H9 (cell line): Measurements from ENCODE around the gene TRIM44. TPM values are rescaled to one million over a fixed set of nuclear protein-coding genes. Genes with fewer than 3 reads are reported as not detected.

Experiments
- DNase-seq: peaks from one replicate; pipeline ENCODE4 v3.0.0-alpha.2; 2017
- H2AFZ ChIP-seq: one replicate; pipeline ENCODE4 v1.6.1; 2013; ENCODE audit warnings: mild to moderate bottlenecking, low read length, control low read depth, moderate library complexity
- H2AK5ac ChIP-seq: 2 replicates; pipeline ENCODE4 v1.6.1; 2013; ENCODE audit warnings: low read length, control low read depth, mixed read lengths; ENCODE audit not compliant: insufficient read length
- H2BK120ac ChIP-seq: one replicate; pipeline ENCODE4 v1.6.1; 2013; ENCODE audit warnings: low read depth, mild to moderate bottlenecking, low read length, control low read depth, inconsistent platforms; ENCODE audit not compliant: poor library complexity, severe bottlenecking
- H2BK12ac ChIP-seq: 2 replicates; pipeline ENCODE4 v1.6.1; 2013; ENCODE audit warnings: low read length, control low read depth, mixed read lengths, low read depth; ENCODE audit not compliant: insufficient read length
- H2BK15ac ChIP-seq: 2 replicates; pipeline ENCODE4 v1.6.1; 2013; ENCODE audit warnings: low read depth, low read length, control low read depth
- H2BK20ac ChIP-seq: one replicate; pipeline ENCODE4 v1.6.1; 2013; ENCODE audit warnings: low read depth, mild to moderate bottlenecking, low read length, control low read depth, inconsistent platforms; ENCODE audit not compliant: poor library complexity, severe bottlenecking
- H2BK5ac ChIP-seq: 2 replicates; pipeline ENCODE4 v1.6.1; 2013; ENCODE audit warnings: low read length, control low read depth, mixed read lengths; ENCODE audit not compliant: insufficient read length
- H3K14ac ChIP-seq: 2 replicates; pipeline ENCODE4 v1.6.1; 2013; ENCODE audit warnings: low read length, control low read depth; ENCODE audit not compliant: insufficient read depth
- H3K18ac ChIP-seq: 2 replicates; pipeline ENCODE4 v1.6.1; 2013; ENCODE audit warnings: low read depth, mild to moderate bottlenecking, mixed read lengths, low read length, control low read depth; ENCODE audit not compliant: insufficient read length
- H3K23ac ChIP-seq: 2 replicates; pipeline ENCODE4 v1.6.1; 2013; ENCODE audit warnings: low read length, control low read depth, mixed read lengths, low read depth; ENCODE audit not compliant: insufficient read length
- H3K23me2 ChIP-seq: 2 replicates; pipeline ENCODE4 v1.6.1; 2013; ENCODE audit warnings: low read depth, mild to moderate bottlenecking, mixed read lengths, low read length, control low read depth; ENCODE audit not compliant: insufficient read length, poor library complexity, severe bottlenecking
- H3K27ac ChIP-seq: 2 replicates; pipeline ENCODE4 v1.5.1; 2013; ENCODE audit warnings: low read length, control low read depth, mixed read lengths, low read depth; ENCODE audit not compliant: insufficient read length
- H3K27me3 ChIP-seq: 2 replicates; pipeline ENCODE4 v1.6.1; 2013; ENCODE audit warnings: low read length, control low read depth, inconsistent platforms; ENCODE audit not compliant: insufficient read depth
- H3K4ac ChIP-seq: 2 replicates; pipeline ENCODE4 v1.6.1; 2013; ENCODE audit warnings: low read depth, mild to moderate bottlenecking, control low read depth, inconsistent platforms, low read length, moderate library complexity
- H3K4me1 ChIP-seq: 2 replicates; pipeline ENCODE4 v1.6.1; 2013; ENCODE audit warnings: low read length, control low read depth, inconsistent platforms; ENCODE audit not compliant: insufficient read depth
- H3K4me2 ChIP-seq: 2 replicates; pipeline ENCODE4 v1.6.1; 2013; ENCODE audit warnings: low read length, control low read depth, mixed read lengths; ENCODE audit not compliant: insufficient read length, insufficient read depth
- H3K56ac ChIP-seq: 2 replicates; pipeline ENCODE4 v1.6.1; 2013; ENCODE audit warnings: low read depth, mild to moderate bottlenecking, mixed read lengths, low read length, control low read depth; ENCODE audit not compliant: insufficient read length
- H3K79me1 ChIP-seq: 2 replicates; pipeline ENCODE4 v1.6.1; 2013; ENCODE audit warnings: low read depth, mild to moderate bottlenecking, moderate library complexity, low read length, control low read depth, inconsistent platforms; ENCODE audit not compliant: insufficient read depth, poor library complexity, severe bottlenecking
- H3K79me2 ChIP-seq: 2 replicates; pipeline ENCODE4 v1.6.1; 2013; ENCODE audit warnings: low read length, control low read depth, inconsistent platforms; ENCODE audit not compliant: insufficient read depth
- H3K9ac ChIP-seq: 2 replicates; pipeline ENCODE4 v1.6.1; 2013; ENCODE audit warnings: low read length, control low read depth, mixed read lengths; ENCODE audit not compliant: insufficient read length; ENCODE audit errors: extremely low read depth
- H3K9me3 ChIP-seq: one replicate; pipeline ENCODE4 v1.6.1; 2013; ENCODE audit warnings: low read depth, low read length, inconsistent platforms; ENCODE audit not compliant: control insufficient read depth
- H3T11ph ChIP-seq: one replicate; pipeline ENCODE4 v1.6.1; 2013; ENCODE audit warnings: mild to moderate bottlenecking, low read length, control low read depth, inconsistent platforms
- H4K20me1 ChIP-seq: one replicate; pipeline ENCODE4 v1.6.1; 2013; ENCODE audit not compliant: control insufficient read depth, insufficient read length, insufficient read depth
- H4K5ac ChIP-seq: 2 replicates; pipeline ENCODE4 v1.6.1; 2013; ENCODE audit warnings: low read depth, mild to moderate bottlenecking, mixed read lengths, low read length, control low read depth; ENCODE audit not compliant: insufficient read length
- H4K8ac ChIP-seq: replicated peaks from 2 replicates; pipeline ENCODE4 v1.6.1; 2013; ENCODE audit warnings: low read length, control low read depth, mixed read lengths, low read depth; ENCODE audit not compliant: insufficient read length
- H4K91ac ChIP-seq: 2 replicates; pipeline ENCODE4 v1.6.1; 2013; ENCODE audit warnings: low read depth, mild to moderate bottlenecking, moderate library complexity, mixed read lengths, low read length, control low read depth; ENCODE audit not compliant: insufficient read length
- H3K27ac Mint-ChIP-seq, 3 experiments: 2 replicates in 2 of 3; 3 replicates in 1 of 3; pipeline ENCODE4 v1.8.0; 2020 to 2021; ENCODE audit warnings: mixed read lengths in 3 of 3, mild to moderate bottlenecking in 1 of 3, moderate library complexity in 1 of 3
- H3K27me3 Mint-ChIP-seq: 2 replicates; pipeline ENCODE4 v1.8.0; 2021; ENCODE audit warnings: low read depth, mild to moderate bottlenecking, moderate library complexity, mixed read lengths
- H3K36me3 Mint-ChIP-seq, 3 experiments: 2 replicates in 2 of 3; 3 replicates in 1 of 3; pipeline ENCODE4 v1.8.0; 2020 to 2021; ENCODE audit warnings: low read depth in 3 of 3, mixed read lengths in 3 of 3; ENCODE audit not compliant: insufficient read depth in 1 of 3
- H3K4me1 Mint-ChIP-seq, 2 experiments: 2 replicates each; pipeline ENCODE4 v1.8.0; 2020; ENCODE audit warnings: mixed read lengths in 2 of 2
- H3K4me3 Mint-ChIP-seq, 2 experiments: 2 replicates in 1 of 2; 3 replicates in 1 of 2; pipeline ENCODE4 v1.8.0; 2020 to 2021; ENCODE audit warnings: mild to moderate bottlenecking in 2 of 2, mixed read lengths in 2 of 2, moderate library complexity in 1 of 2
- H3K9me3 Mint-ChIP-seq, 2 experiments: 2 replicates in 1 of 2; 3 replicates in 1 of 2; pipeline ENCODE4 v1.8.0; 2020; ENCODE audit warnings: mild to moderate bottlenecking in 2 of 2, mixed read lengths in 2 of 2, moderate library complexity in 1 of 2
- CTCF ChIP-seq: fragments of 200-600 bp; sonication (generic); conservative IDR thresholded peaks from 3 replicates; pipeline ENCODE4 v1.8.0; 2021; ENCODE audit warnings: antibody characterized with exemption, mild to moderate bottlenecking
- WGBS: extraction: QIAGEN DNeasy Blood & Tissue Kit; methylation state at CpG from one replicate; pipeline ENCODE4 v1.1.7; 2013; ENCODE audit warnings: missing lambda C conversion rate, low lambda C conversion rate, mixed read lengths; ENCODE audit not compliant: insufficient read length; ENCODE audit errors: extremely low coverage; 5-methylcytosine and 5-hydroxymethylcytosine counted together
- total RNA-seq: library from RNA; stranded (reverse); gene quantifications from 2 replicates; pipeline ENCODE4 v1.2.1, GENCODE V29; 2021

The TRIM44 gene
- total RNA-seq, 1 experiment from 2014 or later, result 37.7 TPM

- H3K4me2 ChIP-seq, result no peak overlapping the region
- no peak overlapping the region for H2BK15ac ChIP-seq
- H4K91ac ChIP-seq, result no peak overlapping the region
- H3K27ac ChIP-seq, result no peak overlapping the region
- H3K56ac ChIP-seq, result no peak overlapping the region
- H4K5ac ChIP-seq, result no peak overlapping the region
- no peak overlapping the region for H3K9ac ChIP-seq
- DNase-seq, result no peak
- WGBS, result no CpG with 5 or more reads among the region's 4 CpGs
- H2BK20ac ChIP-seq, result no peak overlapping the region
- H2BK12ac ChIP-seq, result no peak overlapping the region
- H2AFZ ChIP-seq, result no peak overlapping the region
- H3K79me1 ChIP-seq, result no peaks in the 10 kb centered on the region
- Mint-ChIP-seq H3K9me3 (peaks cover 0 to 2% of the 10 kb centered on the region in 2 experiments; a peak in 2 of 5 replicates), H3K4me1 (no peaks in the 10 kb centered on the region), H3K36me3 (no peaks in the 10 kb centered on the region; a peak in 1 of 7 replicates), H3K27me3 (peaks cover 13% of the 10 kb centered on the region), H3K27ac (no peak overlapping the region), H3K4me3 (no peak overlapping the region)
- H3T11ph ChIP-seq, result no peak overlapping the region
- H3K14ac ChIP-seq, result no peak overlapping the region
- H3K79me2 ChIP-seq, result no peaks in the 10 kb centered on the region
- no peak overlapping the region for H3K4ac ChIP-seq
- H2BK120ac ChIP-seq, result no peak overlapping the region
- H3K27me3 ChIP-seq, result no peaks in the 10 kb centered on the region
- H3K23ac ChIP-seq, result no peak overlapping the region
- H4K20me1 ChIP-seq, result no peaks in the 10 kb centered on the region
- no peak overlapping the region for H2BK5ac ChIP-seq
- H2AK5ac ChIP-seq, result no peak overlapping the region
- H3K4me1 ChIP-seq, result no peaks in the 10 kb centered on the region; the same call in 1 of the 2 replicates
- no peak overlapping the region for H3K18ac ChIP-seq
- TF ChIP-seq CTCF, result no peak
- H4K8ac ChIP-seq, result no peak overlapping the region
- no peaks in the 10 kb centered on the region for H3K9me3 ChIP-seq
- H3K23me2 ChIP-seq, result no peaks in the 10 kb centered on the region
Measured at GRCh38 chr11:35629511-35629910, 33.1 kb upstream of the TRIM44 start.
